GM19395 (cell line): ENCODE data around the gene CDC6.
A peak's percentile ranks its signal among the peaks of the same experiment; 100 is the strongest.

Experiments
- ATAC-seq: cut with Tn5 transposase; IDR thresholded peaks from one replicate; pipeline ENCODE4 v1.9.1; 2021; ENCODE audit warnings: mild to moderate bottlenecking, moderate library complexity; ENCODE audit not compliant: unreplicated experiment

Gene CDC6

DNA sequence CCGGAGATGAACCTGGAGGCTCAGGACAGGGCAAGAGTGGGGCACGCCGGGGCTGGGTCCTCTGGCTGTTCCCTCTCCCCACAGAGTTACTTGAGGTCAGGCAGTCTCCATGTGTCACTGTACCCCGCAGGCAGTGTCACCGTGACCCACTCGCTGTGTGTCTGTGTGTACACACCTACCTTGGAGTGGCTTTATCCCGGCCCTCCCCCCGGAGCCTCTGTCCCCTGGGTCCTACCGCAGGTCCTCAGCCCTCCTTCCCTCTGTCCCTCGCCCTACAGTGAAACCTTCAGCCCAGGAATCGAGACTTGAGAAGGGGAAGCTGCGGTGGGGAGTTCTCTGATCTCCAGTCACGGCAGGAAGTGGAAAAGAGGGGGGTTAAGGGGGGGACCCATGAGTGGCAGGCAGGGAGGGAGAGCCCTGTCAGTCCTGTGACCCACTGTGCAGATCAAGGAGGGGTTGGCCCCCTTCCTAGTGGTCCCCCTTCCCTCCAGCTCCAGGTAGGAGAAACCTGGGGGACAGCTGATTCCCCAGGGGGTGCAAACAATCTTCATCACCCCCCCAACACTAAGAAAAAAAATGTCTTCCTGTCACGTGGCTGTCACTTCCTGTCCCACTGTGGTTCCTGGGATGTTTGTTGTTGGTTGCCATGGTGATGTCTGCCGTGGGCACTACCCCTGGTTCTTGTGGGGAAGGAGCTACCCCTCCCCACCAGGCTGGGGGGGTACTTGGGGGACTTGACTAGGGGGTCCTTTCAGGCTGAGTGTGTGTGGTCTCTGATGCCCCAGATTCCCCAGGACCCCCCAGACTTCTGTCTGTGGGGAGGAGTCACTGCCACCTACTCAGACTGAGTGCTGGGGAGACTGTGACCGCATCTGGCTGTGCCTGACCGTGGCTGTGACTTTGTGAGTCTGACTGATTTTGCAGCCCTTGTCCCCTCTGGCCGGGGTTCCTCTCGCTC, 35.0 kb downstream of the CDC6 start:
- peak; percentile 38 for ATAC-seq

DNA sequence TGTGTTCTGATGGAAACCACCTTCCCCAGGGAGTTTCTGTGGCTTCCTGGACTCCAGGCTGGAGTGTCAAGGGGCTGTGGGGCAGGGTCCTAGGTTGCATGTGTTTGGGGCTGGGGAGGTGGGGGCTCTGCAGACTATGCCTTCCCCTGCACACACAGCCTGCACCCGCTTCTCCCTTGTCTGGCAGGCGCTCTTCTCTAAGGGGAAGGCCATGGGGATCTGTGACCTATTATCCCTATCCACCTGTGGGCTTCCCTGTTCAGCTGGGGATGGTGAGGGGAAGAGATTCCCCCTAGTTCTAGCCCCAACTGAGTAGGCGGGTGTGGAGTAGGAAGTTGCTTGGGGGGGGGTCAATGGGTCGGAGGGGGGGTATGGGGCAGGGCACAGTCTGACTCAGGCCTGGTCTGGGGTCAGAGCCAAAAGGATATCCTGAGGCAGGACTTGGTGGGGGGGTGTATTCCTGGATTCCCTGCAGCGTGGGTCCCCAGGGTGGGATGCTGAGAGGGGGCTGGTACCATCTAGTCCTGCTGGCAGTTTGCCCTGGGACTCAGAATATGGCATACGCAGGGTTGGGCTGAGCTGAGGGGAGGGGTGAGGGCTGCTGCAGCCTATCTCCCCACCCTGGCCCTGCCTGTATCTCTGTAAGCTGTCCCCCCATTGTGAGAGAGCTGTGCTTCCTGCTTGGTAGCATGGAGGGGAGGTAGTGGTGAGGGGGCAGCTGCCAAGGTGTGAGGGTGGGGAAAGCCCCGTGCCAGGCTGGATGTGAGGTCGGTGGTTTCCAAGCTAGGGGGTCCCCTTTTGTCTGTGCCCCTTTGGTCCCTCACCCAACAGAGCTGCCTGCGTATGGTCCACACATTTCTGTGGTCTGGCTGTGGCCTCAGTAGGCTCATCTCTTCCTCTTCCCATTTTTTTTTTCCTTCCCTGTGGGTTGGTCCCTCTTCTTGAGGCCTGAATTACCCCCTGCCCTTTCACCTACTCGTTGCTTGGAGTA, 36.0 kb downstream of the CDC6 start:
- ATAC-seq = no peak

- no peak for ATAC-seq
Measured at GRCh38 chr17:40325156-40326013, 37.7 kb downstream of the CDC6 start.

- peak; percentile 35 for ATAC-seq
Measured at GRCh38 chr17:40326014-40326831, 38.5 kb downstream of the CDC6 start.

- ATAC-seq = no peak
Measured at GRCh38 chr17:40326832-40327199, 39.1 kb downstream of the CDC6 start.

- no peak for ATAC-seq
Measured at GRCh38 chr17:40327244-40327729, 39.6 kb downstream of the CDC6 start.

DNA sequence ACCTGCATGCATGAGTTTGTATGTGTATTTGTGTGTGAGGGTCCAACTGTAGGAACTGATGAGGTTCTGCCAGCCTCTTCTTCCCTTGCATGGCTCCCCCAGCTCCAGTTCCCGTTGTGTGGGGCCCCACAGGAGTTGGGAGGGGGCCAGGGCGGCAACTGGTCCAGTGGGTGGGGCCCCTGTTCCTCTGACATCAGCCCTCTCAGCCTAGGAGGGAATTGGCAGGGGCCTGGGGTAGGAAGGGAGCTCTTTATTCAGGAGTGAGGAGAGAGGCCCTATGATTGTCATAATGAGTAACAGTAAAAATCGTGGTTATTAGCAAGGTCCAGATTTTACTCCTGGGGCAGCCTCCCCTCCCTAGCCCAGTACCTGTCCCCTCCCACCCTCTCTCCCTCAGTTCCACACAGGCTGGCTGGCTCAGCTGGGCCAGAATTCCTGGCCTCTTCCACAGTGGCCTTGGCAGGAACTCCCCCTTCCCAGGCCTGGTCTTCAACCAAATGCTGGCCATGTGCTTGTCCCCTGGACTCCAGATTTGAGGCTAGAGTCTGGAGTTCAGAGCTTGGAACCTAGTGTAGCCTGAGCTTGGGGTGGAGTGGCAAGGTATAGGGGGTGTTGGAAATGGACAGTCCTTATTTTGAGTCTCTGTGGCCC, 40.2 kb downstream of the CDC6 start:
- no peak for ATAC-seq

DNA sequence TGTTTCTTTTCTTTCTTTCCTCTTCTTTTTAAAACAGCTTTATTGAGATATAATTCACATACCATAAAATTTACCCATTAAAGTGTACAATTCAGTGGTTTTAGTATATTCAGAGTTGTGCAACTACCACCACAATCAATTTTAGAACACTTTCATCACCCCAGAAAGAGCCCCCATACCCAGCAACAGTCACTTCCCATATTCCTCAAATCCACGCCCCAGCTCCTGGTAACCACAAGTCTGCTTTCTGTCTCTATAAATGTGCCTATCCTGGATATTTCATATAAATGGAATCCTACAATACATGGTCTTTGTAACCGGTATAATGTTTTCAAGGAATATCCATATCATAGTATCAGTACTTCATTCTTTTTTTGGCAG, 40.7 kb downstream of the CDC6 start:
- no peak for ATAC-seq

GRCh38 chr17:40329839-40330794, 42.4 kb downstream of the CDC6 start:
- no peak for ATAC-seq

GRCh38 chr17:40330850-40331470, 43.3 kb downstream of the CDC6 start:
- ATAC-seq = no peak

GRCh38 chr17:40331743-40332641, 44.3 kb downstream of the CDC6 start:
- ATAC-seq = no peak

- ATAC-seq = no peak
Measured at GRCh38 chr17:40333781-40334448, 46.2 kb downstream of the CDC6 start.

- ATAC-seq = no peak
Measured at GRCh38 chr17:40335620-40336019, 47.9 kb downstream of the CDC6 start.

DNA sequence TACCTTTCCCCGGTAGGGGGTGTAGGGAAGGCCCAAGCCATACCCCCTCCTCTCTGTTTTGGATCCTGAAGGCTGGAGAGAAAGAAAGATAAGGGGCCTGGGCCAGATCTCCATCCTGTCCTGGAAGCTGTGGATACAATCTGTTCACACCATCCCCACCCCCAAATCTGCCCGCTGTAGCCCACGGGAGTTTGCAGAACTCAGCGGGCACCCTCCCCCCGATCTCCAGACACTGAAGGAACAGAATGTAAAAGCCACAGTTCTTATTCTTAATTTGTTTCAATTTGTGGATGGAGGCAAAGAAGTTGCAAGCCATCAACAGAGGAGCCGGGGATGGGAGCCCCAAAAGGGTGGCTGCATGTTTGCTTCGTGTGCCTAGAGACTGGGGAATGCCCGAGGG, 49.7 kb downstream of the CDC6 start:
- no peak for ATAC-seq

GRCh38 chr17:40338058-40338457, 50.4 kb downstream of the CDC6 start:
- ATAC-seq = no peak
